ENCODE data around the gene SIRT4. TPM values are rescaled to one million over a fixed set of nuclear protein-coding genes. Genes with fewer than 3 reads are reported as not detected.

Gene SIRT4
- total and polyA plus RNA-seq, 10 of the 15 experiments (the other 5 are each of a cell fraction or from before 2014, with no cell fraction given) = 0.19 to 0.98 (median 0.44) TPM

DNA sequence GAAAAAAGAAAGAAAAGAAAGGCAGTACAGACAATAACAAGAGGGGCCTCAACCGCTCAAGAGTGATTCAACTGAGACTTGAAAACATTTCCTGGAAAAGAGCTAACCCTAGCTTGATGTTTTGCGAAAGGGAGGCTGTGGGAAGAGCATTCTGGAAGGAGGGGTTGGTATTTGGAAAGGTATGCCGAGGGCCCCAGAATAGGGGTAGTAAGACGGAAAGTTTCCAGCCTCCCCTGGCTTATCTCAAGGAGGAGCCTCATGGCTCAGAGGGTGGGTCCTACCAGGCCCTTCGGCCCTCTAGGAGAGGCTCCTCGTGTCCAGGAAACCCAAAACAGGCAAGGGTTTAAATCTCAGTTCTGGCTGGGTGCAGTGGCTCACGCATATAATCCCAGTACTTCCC is 18.8 kb upstream of the SIRT4 start:
- H3K4me3 ChIP-seq = no peak overlapping the region
- no peak overlapping the region for H3K4me2 ChIP-seq (ENCODE audit: control insufficient read depth, insufficient read depth)
- SMC1A ChIA-PET (ENCODE audit: uncharacterized antibody, unreplicated experiment) = interaction anchor here (0.6 to 1.1 kb wide), 2 partner anchors 8 to 123 kb away, joined by 3 read pairs; partner anchors contain the start of gene RNU4-2
- BruUV-seq (replicated peaks) = no TSS peak
- CTCF ChIA-PET = no interaction called here
- H3K4me1 ChIP-seq (ENCODE audit: control insufficient read depth, insufficient read depth, low read length) = no peaks in the 10 kb centered on the region
- no peaks in the 10 kb centered on the region for H4K20me1 ChIP-seq (ENCODE audit: control insufficient read depth, insufficient read depth)
- no peaks in the 10 kb centered on the region for H3K9me3 ChIP-seq (replicated peaks; ENCODE audit: control insufficient read depth, insufficient read depth, low read length)
- WGBS (ENCODE audit: insufficient coverage, insufficient replicate concordance, low lambda C conversion rate, missing lambda C conversion rate) = 75% methylated on average over 7 of the region's 7 CpGs
- H3K36me3 ChIP-seq (ENCODE audit: control insufficient read depth in 2 of 2, insufficient read depth in 2 of 2, low read length in 1 of 2) = no peaks in the 10 kb centered on the region
- no peak overlapping the region for H3K9ac ChIP-seq (ENCODE audit: control insufficient read depth, insufficient read depth, low read length)
- no peak overlapping the region for H2AFZ ChIP-seq (ENCODE audit: control insufficient read depth, low read depth, low read length)
- FAIRE-seq = no peak
- POLR2A ChIA-PET = interaction anchor here (0.6 to 1.3 kb wide), 2 partner anchors 8 to 265 kb away, joined by 3 to 6 read pairs; partner anchors contain the start of gene RNU4-2
- DNase-seq (ENCODE audit: low read depth, low spot score) = no peak
- RAD21 ChIA-PET (ENCODE audit: unreplicated experiment) = interaction anchor here (0.7 kb wide), 1 partner anchor 55 kb away, joined by 3 read pairs; no protein-coding TSS in a partner anchor
- TF ChIP-seq NFIC (IDR thresholded peaks at IDR 0.05; ENCODE audit: low read depth, low read length) (no peak), TAF1 (IDR thresholded peaks at IDR 0.05; ENCODE audit: borderline replicate concordance, low read depth, low read length) (no peak), SUPT20H (IDR thresholded peaks at IDR 0.05; ENCODE audit: borderline replicate concordance, control insufficient read depth, low read depth, low read length) (no peak), SMAD5 (IDR thresholded peaks at IDR 0.05; ENCODE audit: low read depth) (no peak), CBFB (IDR thresholded peaks at IDR 0.05; ENCODE audit: low read depth) (no peak), SMAD1 (IDR thresholded peaks at IDR 0.05; ENCODE audit: low read depth, partially characterized antibody) (no peak), PAX5 (IDR thresholded peaks at IDR 0.05; ENCODE audit: borderline replicate concordance, low read depth, low read length) (no peak), RAD21 (IDR thresholded peaks at IDR 0.05; ENCODE audit: insufficient read depth, low read depth, low read length) (no peak), NFXL1 (IDR thresholded peaks at IDR 0.05; ENCODE audit: borderline replicate concordance) (no peak), ZNF24 (IDR thresholded peaks at IDR 0.05) (no peak), GATAD2B (conservative IDR thresholded peaks at IDR 0.05; ENCODE audit: low read depth) (no peak), MTA3 (IDR thresholded peaks at IDR 0.05; ENCODE audit: borderline replicate concordance, low read length) (no peak)
- TF ChIP-seq, protein P1, sequence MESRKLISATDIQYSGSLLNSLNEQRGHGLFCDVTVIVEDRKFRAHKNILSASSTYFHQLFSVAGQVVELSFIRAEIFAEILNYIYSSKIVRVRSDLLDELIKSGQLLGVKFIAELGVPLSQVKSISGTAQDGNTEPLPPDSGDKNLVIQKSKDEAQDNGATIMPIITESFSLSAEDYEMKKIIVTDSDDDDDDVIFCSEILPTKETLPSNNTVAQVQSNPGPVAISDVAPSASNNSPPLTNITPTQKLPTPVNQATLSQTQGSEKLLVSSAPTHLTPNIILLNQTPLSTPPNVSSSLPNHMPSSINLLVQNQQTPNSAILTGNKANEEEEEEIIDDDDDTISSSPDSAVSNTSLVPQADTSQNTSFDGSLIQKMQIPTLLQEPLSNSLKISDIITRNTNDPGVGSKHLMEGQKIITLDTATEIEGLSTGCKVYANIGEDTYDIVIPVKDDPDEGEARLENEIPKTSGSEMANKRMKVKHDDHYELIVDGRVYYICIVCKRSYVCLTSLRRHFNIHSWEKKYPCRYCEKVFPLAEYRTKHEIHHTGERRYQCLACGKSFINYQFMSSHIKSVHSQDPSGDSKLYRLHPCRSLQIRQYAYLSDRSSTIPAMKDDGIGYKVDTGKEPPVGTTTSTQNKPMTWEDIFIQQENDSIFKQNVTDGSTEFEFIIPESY (IDR thresholded peaks at IDR 0.05) = no peak
- TF ChIP-seq, protein P2, sequence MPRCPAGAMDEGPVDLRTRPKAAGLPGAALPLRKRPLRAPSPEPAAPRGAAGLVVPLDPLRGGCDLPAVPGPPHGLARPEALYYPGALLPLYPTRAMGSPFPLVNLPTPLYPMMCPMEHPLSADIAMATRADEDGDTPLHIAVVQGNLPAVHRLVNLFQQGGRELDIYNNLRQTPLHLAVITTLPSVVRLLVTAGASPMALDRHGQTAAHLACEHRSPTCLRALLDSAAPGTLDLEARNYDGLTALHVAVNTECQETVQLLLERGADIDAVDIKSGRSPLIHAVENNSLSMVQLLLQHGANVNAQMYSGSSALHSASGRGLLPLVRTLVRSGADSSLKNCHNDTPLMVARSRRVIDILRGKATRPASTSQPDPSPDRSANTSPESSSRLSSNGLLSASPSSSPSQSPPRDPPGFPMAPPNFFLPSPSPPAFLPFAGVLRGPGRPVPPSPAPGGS (IDR thresholded peaks at IDR 0.05; ENCODE audit: borderline replicate concordance, insufficient read depth, low read depth, low read length, poor library complexity, severe bottlenecking) = no peak
- TF ChIP-seq, protein P3, sequence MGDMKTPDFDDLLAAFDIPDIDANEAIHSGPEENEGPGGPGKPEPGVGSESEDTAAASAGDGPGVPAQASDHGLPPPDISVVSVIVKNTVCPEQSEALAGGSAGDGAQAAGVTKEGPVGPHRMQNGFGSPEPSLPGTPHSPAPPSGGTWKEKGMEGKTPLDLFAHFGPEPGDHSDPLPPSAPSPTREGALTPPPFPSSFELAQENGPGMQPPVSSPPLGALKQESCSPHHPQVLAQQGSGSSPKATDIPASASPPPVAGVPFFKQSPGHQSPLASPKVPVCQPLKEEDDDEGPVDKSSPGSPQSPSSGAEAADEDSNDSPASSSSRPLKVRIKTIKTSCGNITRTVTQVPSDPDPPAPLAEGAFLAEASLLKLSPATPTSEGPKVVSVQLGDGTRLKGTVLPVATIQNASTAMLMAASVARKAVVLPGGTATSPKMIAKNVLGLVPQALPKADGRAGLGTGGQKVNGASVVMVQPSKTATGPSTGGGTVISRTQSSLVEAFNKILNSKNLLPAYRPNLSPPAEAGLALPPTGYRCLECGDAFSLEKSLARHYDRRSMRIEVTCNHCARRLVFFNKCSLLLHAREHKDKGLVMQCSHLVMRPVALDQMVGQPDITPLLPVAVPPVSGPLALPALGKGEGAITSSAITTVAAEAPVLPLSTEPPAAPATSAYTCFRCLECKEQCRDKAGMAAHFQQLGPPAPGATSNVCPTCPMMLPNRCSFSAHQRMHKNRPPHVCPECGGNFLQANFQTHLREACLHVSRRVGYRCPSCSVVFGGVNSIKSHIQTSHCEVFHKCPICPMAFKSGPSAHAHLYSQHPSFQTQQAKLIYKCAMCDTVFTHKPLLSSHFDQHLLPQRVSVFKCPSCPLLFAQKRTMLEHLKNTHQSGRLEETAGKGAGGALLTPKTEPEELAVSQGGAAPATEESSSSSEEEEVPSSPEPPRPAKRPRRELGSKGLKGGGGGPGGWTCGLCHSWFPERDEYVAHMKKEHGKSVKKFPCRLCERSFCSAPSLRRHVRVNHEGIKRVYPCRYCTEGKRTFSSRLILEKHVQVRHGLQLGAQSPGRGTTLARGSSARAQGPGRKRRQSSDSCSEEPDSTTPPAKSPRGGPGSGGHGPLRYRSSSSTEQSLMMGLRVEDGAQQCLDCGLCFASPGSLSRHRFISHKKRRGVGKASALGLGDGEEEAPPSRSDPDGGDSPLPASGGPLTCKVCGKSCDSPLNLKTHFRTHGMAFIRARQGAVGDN (IDR thresholded peaks at IDR 0.05) = no peak
- TF ChIP-seq, protein P4, sequence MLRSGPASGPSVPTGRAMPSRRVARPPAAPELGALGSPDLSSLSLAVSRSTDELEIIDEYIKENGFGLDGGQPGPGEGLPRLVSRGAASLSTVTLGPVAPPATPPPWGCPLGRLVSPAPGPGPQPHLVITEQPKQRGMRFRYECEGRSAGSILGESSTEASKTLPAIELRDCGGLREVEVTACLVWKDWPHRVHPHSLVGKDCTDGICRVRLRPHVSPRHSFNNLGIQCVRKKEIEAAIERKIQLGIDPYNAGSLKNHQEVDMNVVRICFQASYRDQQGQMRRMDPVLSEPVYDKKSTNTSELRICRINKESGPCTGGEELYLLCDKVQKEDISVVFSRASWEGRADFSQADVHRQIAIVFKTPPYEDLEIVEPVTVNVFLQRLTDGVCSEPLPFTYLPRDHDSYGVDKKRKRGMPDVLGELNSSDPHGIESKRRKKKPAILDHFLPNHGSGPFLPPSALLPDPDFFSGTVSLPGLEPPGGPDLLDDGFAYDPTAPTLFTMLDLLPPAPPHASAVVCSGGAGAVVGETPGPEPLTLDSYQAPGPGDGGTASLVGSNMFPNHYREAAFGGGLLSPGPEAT (IDR thresholded peaks at IDR 0.05; ENCODE audit: low read depth) = no peak
- no peak overlapping the region for H3K27ac ChIP-seq (ENCODE audit: control insufficient read depth, insufficient read depth)
- in situ Hi-C loops (cut with MboI) (no loop called here), intact Hi-C loops (cut with micrococcal nuclease; ENCODE audit: unreplicated experiment) (no loop called here)
- no peaks in the 10 kb centered on the region for H3K27me3 ChIP-seq (replicated peaks in 1 of 2; ENCODE audit: control insufficient read depth in 2 of 2, insufficient read depth in 2 of 2, low read length in 1 of 2)
- H3K79me2 ChIP-seq (ENCODE audit: control insufficient read depth, insufficient read depth, low read length) = no peaks in the 10 kb centered on the region
- ATAC-seq = no peak

Measured in GM12878 (cell line).